Skeletal muscle satellite cell (primary cell): ENCODE results near the gene RASSF8. TPM values are rescaled to one million over a fixed set of nuclear protein-coding genes. Genes with fewer than 3 reads are reported as not detected.

Experiments
- H3K27me3 ChIP-seq: 2 replicates; pipeline ENCODE4 v1.7.0; 2013; ENCODE audit warnings: low read length; ENCODE audit not compliant: control insufficient read depth, insufficient read depth
- H3K36me3 ChIP-seq: 2 replicates; pipeline ENCODE4 v1.7.0; 2013; ENCODE audit warnings: mild to moderate bottlenecking, control low read depth, low read length; ENCODE audit not compliant: insufficient read depth
- H3K4me1 ChIP-seq: 2 replicates; pipeline ENCODE4 v1.7.0; 2013; ENCODE audit warnings: low read length; ENCODE audit not compliant: control insufficient read depth, insufficient read depth
- H3K4me2 ChIP-seq: 2 replicates; pipeline ENCODE4 v1.7.0; 2013; ENCODE audit warnings: mild to moderate bottlenecking, low read length
- H3K4me3 ChIP-seq: 2 replicates; pipeline ENCODE4 v1.7.0; 2013; ENCODE audit warnings: low read length
- H3K9ac ChIP-seq: 2 replicates; pipeline ENCODE4 v1.7.0; 2013; ENCODE audit warnings: mild to moderate bottlenecking, low read depth, low read length, moderate library complexity
- H3K9me3 ChIP-seq: replicated peaks from 2 replicates; pipeline ENCODE4 v1.7.0; 2013; ENCODE audit warnings: mild to moderate bottlenecking, control low read depth, low read length
- total RNA-seq: library from RNA; depleted of rRNA; stranded (reverse); fragments of >200 nt; gene quantifications from 2 replicates; pipeline ENCODE4 v1.2.3, GENCODE V29; 2012; rRNA removed

RASSF8 gene, protein sequence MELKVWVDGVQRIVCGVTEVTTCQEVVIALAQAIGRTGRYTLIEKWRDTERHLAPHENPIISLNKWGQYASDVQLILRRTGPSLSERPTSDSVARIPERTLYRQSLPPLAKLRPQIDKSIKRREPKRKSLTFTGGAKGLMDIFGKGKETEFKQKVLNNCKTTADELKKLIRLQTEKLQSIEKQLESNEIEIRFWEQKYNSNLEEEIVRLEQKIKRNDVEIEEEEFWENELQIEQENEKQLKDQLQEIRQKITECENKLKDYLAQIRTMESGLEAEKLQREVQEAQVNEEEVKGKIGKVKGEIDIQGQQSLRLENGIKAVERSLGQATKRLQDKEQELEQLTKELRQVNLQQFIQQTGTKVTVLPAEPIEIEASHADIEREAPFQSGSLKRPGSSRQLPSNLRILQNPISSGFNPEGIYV
- 43.0 and 63.1 TPM in 2 replicates for total RNA-seq

DNA sequence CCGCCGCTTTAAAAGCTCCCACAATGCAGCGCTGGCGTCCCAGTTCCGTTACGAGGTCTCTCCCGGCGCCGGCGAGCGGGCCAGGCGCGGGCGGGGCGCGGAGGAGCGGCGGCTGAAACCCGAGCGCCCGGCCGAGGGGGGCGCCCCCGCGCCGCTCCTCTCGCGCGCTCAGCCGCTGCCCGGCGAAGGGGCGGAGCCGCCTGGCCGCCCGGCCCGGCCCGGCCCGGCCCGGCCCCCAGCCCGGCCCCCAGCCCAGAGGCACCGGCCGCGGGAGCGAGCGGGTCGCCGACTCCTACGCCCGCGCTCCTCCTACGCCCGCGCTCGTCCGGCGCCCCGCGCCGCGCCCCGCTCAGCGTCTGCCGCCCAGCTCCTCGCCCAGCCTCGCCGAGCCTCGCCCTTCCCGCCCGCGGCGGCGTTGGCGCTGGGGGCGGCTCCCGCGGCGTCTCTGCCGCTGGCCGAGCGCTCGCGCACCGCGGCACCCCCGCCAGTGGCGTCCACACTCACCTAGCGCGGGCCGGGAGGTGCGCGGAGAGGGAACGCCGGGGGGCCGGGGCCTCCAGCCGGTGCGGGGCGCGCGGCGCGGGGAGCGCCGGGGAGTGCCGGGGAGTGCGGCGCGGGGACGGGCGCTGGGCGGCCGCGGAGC is at the start of gene RASSF8:
RASSF8 (plus strand) TSS at position 255 of the 643 bp plus-strand sequence. CDS start 96,662 bp downstream, outside the sequence.
- Histone ChIP-seq H3K4me3 (peak within 1 kb of the TSS; percentile 97), H3K9ac (peak within 1 kb of the TSS; percentile 99), H3K4me1 (peaks cover 24% of the 10 kb centered on the region), H3K9me3 (no peaks in the 10 kb centered on the region), H3K4me2 (peak within 1 kb of the TSS; percentile 93), H3K36me3 (peaks cover 3% of the 10 kb centered on the region), H3K27me3 (no peaks in the 10 kb centered on the region)

DNA sequence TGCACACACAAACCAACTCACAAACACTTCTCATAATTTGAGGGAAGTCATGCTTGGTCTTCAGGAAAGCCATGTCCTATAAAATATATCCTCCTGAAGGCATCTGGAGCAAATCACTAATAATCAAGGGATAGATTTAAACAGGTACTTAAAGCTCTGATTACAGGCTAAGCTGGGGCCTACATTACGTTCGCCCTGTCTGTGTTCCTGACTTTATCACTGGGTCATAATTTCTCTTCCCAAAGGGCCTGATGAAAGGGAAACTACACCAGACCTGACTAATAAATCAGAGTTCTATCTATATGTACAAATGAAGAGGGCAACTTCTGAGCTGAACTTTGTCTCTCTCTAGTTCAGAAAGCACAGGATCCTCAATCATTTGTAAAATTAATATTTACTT is 43.9 kb upstream of the RASSF8 start:
- Histone ChIP-seq H3K4me1 (no peaks in the 10 kb centered on the region), H3K9me3 (no peaks in the 10 kb centered on the region), H3K36me3 (no peaks in the 10 kb centered on the region), H3K4me2 (no peak overlapping the region), H3K9ac (no peak overlapping the region), H3K27me3 (no peaks in the 10 kb centered on the region), H3K4me3 (no peak overlapping the region)

DNA sequence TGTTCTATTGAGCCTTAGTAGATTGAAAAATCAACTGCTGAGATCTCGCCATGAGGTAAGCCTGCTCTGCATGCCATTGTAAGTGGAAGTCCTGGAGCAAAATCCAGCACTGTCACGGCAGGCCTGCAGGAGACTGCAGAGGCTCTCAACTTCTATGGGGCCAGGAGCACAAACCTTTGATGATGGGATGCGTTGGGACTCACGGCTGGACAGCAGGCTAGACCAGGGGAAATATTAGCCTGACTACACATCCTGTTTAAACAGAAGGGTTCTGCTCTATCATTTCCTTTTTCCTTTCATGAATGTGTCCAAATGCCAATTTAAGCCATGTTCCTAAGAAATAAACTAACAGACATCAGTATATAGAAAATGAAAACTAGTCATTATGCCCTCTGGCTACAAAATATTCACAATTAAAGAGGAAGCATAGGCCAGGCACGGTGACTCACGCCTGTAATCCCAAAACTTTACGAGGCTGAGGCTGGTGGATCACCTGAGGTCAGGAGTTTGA is 33.9 kb upstream of the RASSF8 start:
- H3K4me3 ChIP-seq: no peak overlapping the region
- H3K36me3 ChIP-seq: no peaks in the 10 kb centered on the region
- H3K4me1 ChIP-seq: peaks cover 10% of the 10 kb centered on the region
- no peak overlapping the region for H3K4me2 ChIP-seq
- no peak overlapping the region for H3K9ac ChIP-seq
- H3K27me3 ChIP-seq: peaks cover 4% of the 10 kb centered on the region
- no peaks in the 10 kb centered on the region for H3K9me3 ChIP-seq

DNA sequence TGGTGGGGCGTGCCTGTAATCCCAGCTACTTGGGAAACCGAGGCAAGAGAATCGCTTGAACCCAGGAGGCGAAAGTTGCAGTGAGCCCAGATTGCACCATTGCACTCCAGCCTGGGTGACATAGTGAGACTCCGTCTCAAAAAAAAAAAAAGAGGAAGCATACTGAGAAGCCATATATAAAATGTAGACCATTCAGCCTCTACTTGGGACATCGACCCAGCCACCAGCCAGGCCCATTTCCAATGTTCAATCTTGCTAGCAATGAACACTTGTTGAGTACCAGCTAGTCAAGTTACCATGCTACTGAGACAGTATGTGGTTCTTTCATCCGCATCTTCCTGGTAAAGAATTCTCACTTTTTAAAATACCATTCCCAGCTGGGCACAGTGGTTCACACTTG is 33.4 kb upstream of the RASSF8 start:
- H3K9me3 ChIP-seq: no peaks in the 10 kb centered on the region
- no peak overlapping the region for H3K9ac ChIP-seq
- H3K4me2 ChIP-seq: no peak overlapping the region
- no peaks in the 10 kb centered on the region for H3K36me3 ChIP-seq
- peaks cover 4% of the 10 kb centered on the region for H3K27me3 ChIP-seq
- H3K4me3 ChIP-seq: no peak overlapping the region
- peaks cover 12% of the 10 kb centered on the region for H3K4me1 ChIP-seq

DNA sequence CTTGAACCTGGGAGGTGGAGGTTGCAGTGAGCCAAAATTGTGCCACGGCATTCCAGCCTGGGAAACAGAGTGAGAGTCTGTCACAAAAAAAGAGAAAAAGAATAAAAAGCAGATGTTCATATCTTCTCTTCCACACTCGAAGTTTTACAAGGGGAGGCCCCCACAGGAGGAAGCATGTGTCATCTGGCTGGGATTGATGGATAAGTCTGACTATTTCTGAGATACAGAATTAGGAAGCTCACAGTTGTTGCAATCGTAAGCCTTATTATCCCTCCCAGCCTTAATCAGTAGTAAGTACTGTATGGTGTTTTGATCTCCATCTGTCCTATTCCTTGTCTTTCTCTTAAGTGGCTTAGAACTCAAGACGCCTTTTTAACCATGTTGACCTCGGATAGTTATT is 31.9 kb upstream of the RASSF8 start:
- Histone ChIP-seq H3K4me3 (no peak overlapping the region), H3K27me3 (peaks cover 4% of the 10 kb centered on the region), H3K36me3 (no peaks in the 10 kb centered on the region), H3K4me2 (no peak overlapping the region), H3K4me1 (peaks cover 12% of the 10 kb centered on the region), H3K9ac (no peak overlapping the region), H3K9me3 (no peaks in the 10 kb centered on the region)

DNA sequence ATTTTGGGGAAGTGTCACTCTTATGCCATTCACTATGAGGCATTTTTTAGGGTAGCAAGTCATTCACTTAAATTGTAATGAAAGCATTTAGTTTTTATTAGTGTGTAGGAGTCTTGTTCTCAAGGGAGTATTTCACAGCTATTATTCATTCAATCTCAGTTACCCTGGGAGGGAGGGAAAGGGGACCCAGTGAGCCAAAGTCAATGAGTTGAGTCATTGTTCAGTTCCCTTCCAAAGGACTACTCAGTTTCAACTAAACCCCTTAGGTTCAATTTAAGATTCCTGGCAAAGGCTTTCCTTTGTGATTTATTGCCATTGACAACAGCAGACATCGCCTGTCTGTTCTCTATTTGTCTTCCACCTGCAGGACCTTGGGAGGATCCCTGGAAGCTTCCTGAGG is 29.3 kb upstream of the RASSF8 start:
- no peak overlapping the region for H3K9ac ChIP-seq
- H3K9me3 ChIP-seq: no peaks in the 10 kb centered on the region
- H3K36me3 ChIP-seq: no peaks in the 10 kb centered on the region
- peaks cover 4% of the 10 kb centered on the region for H3K27me3 ChIP-seq
- H3K4me1 ChIP-seq: peaks cover 12% of the 10 kb centered on the region
- H3K4me2 ChIP-seq: peak overlapping the region; percentile 39
- H3K4me3 ChIP-seq: no peak overlapping the region

DNA sequence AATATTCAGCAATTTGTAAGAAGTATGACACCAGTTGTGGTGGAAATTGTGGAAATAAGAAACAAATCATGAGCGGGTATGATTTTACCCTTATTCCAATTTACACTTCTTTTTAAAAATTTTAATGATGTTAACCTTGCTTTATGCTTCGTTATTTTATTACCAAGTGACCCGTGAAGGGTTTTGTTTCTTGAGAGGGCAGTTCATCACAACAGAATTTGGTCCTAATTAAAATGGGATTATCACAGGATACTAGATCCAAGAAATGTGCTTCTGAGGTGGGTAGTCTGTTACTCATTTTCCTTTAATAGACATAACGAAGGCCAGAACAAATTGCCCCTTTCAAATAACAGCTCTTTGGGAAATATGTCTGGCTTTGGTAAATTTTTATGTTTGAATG is 25.5 kb upstream of the RASSF8 start:
- Histone ChIP-seq H3K27me3 (no peaks in the 10 kb centered on the region), H3K4me1 (peaks cover 12% of the 10 kb centered on the region)

DNA sequence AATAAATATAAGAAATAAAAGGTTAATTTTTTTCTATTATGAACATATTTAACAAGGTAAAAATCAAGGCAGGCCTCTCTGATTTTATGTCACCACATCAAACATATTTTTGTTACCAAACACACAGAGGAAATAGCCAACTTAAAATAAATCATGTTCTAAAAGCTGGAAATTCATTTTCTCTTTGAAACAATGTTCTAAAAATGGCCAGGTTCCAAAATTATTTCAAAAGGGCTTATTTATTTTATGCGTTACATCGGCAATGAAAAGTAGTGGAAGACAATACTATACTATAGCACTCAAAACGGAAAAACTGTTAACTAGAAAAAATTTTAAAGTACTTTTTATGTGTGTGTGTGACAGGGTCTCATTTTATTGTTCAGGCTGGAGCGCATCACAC is 24.0 kb upstream of the RASSF8 start:
- Histone ChIP-seq H3K36me3 (no peaks in the 10 kb centered on the region), H3K27me3 (no peaks in the 10 kb centered on the region), H3K4me3 (no peak overlapping the region), H3K4me2 (no peak overlapping the region), H3K9me3 (no peaks in the 10 kb centered on the region), H3K9ac (no peak overlapping the region), H3K4me1 (peaks cover 3% of the 10 kb centered on the region)

More for the DNA sequence above, 25.5 kb upstream of the RASSF8 start:
- no peaks in the 10 kb centered on the region for H3K9me3 ChIP-seq
- no peak overlapping the region for H3K4me2 ChIP-seq
- no peak overlapping the region for H3K9ac ChIP-seq
- no peak overlapping the region for H3K4me3 ChIP-seq
- no peaks in the 10 kb centered on the region for H3K36me3 ChIP-seq

DNA sequence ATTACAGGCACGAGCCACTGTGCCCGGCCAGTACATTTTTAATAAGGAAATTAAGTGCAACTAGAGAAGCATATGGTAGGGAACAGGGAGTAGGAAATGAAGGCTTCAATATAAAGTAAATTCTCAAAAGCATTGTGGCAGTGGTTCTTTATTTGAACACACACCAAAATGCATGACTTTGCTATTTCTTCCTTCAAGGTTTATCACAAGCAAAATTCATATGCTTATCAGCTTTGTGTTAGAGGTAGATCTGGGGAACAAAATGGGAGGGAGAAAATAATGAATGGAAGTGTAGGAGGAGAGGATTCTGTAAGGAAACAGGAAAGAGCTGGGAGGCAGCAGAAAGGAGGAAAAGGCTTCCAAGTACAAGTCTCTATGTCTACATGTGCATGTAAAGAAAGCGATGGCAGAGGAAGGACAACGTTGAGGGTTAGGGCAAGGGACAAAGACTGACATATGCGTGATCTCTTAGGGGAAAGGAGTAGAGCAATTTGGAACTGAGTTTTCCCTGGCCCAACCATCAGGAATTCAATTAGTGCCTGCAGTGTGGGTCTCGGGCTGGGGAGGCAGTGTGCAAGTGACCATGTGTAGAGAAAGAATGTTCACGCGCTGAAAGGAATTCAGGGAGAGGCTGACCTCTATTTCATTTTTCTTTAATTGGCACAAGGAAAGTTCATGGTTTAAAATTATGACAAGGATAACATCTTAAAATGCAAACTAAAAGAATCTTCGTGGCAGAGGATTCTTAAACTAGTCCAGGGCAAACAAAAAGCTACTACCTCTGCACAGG is 22.9 kb upstream of the RASSF8 start:
- Histone ChIP-seq H3K9me3 (no peaks in the 10 kb centered on the region), H3K4me3 (no peak overlapping the region), H3K27me3 (no peaks in the 10 kb centered on the region), H3K4me1 (no peaks in the 10 kb centered on the region), H3K4me2 (no peak overlapping the region), H3K9ac (no peak overlapping the region), H3K36me3 (no peaks in the 10 kb centered on the region)

DNA sequence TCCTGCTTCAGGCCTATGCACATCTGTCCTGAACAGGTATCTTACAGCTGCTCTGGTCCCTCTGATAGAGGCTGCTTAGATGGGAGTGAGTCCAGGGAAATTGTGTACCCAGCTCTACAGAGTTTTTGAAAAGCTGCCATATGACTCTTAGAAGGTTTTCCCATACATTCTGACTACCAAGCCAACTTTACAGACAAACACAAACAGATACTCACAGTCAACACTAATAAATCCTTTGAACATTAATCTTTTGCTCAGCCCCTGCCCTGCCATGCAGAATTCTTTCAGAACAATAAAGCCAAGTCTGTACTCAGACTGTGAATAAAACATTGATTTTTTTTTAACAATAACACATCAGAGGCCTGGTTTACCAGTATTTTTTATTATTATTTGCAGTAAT is 21.4 kb upstream of the RASSF8 start:
- no peaks in the 10 kb centered on the region for H3K36me3 ChIP-seq
- no peaks in the 10 kb centered on the region for H3K9me3 ChIP-seq
- no peak overlapping the region for H3K4me3 ChIP-seq
- no peak overlapping the region for H3K4me2 ChIP-seq
- H3K27me3 ChIP-seq: no peaks in the 10 kb centered on the region
- no peak overlapping the region for H3K9ac ChIP-seq
- no peaks in the 10 kb centered on the region for H3K4me1 ChIP-seq

DNA sequence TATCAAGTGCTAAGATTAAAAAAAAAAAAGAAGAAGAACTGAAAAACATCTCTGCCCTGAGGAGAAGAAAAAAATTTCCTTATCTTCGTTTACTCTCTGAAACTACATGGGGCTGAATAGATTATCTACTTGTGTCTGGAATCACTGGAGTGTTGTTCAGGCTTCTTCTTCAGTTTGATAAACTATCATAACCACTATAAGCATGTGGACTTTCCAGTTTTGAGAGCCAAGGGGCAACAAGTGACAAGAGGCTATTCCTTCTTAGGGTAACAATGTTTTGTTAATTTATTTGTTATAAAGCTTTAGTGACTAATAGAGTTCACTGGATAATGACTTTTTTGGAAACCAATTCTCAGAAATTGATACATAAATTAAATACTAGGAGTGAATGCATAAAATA is 19.9 kb upstream of the RASSF8 start:
- Histone ChIP-seq H3K4me3 (no peak overlapping the region), H3K27me3 (no peaks in the 10 kb centered on the region), H3K4me2 (no peak overlapping the region), H3K36me3 (no peaks in the 10 kb centered on the region), H3K4me1 (peaks cover 4% of the 10 kb centered on the region), H3K9ac (no peak overlapping the region), H3K9me3 (peaks cover 7% of the 10 kb centered on the region)
